A673 (cell line): ENCODE data around the gene ZNF281.
"Not testable (repeated sequence)": the region's sequence is repeated elsewhere in the genome, so short reads cannot be mapped to it uniquely, and the experiment has no call there.

ENCODE experiments used
- CTCF ChIP-seq: fragments of 300-800, 200-600 bp; sonication (generic); conservative IDR thresholded peaks from 2 replicates; pipeline ENCODE4 v1.5.1; 2017; ENCODE audit warnings: low read depth, mild to moderate bottlenecking, antibody characterized with exemption, low read length, moderate library complexity, mixed read lengths
- EZH2 ChIP-seq: fragments of 200-600 bp; sonication (generic); IDR thresholded peaks from 2 replicates; pipeline ENCODE4 v1.6.1; 2017; ENCODE audit warnings: borderline replicate concordance, low read depth, mild to moderate bottlenecking, mixed read lengths, antibody characterized with exemption, low read length; ENCODE audit not compliant: poor library complexity, severe bottlenecking

GRCh38 chr1:200357925-200358324 is 51.9 kb downstream of the ZNF281 start:
- TF ChIP-seq CTCF, EZH2: not testable (repeated sequence)
